Measurements from ENCODE around the gene KRTAP6-2.

Gene KRTAP6-2

DNA sequence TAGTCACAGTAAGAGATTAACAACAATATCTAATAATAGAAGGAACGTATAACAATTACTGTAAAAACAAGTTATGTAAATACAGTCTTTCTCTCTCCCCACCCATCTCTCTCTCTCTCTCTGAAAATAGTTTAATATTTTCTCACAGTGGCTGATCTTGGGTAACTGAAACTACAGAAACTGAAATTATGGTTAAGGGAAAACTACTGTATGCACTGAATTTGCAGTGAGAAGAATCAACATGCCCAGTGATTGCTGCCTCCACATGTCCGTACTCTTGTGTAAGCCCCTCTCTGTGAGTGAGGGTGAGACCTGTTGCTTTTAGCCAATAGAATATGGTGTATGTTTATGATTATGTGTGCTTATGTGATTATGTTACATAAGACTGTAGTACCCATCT, 13.4 kb upstream of the KRTAP6-2 start:
- H3K4me3 ChIP-seq (ENCODE audit: low read depth, low read length), result no peak overlapping the region
- no peak for DNase-seq (ENCODE audit: low read depth)
- TF ChIP-seq, protein P1, sequence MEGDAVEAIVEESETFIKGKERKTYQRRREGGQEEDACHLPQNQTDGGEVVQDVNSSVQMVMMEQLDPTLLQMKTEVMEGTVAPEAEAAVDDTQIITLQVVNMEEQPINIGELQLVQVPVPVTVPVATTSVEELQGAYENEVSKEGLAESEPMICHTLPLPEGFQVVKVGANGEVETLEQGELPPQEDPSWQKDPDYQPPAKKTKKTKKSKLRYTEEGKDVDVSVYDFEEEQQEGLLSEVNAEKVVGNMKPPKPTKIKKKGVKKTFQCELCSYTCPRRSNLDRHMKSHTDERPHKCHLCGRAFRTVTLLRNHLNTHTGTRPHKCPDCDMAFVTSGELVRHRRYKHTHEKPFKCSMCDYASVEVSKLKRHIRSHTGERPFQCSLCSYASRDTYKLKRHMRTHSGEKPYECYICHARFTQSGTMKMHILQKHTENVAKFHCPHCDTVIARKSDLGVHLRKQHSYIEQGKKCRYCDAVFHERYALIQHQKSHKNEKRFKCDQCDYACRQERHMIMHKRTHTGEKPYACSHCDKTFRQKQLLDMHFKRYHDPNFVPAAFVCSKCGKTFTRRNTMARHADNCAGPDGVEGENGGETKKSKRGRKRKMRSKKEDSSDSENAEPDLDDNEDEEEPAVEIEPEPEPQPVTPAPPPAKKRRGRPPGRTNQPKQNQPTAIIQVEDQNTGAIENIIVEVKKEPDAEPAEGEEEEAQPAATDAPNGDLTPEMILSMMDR (IDR thresholded peaks at IDR 0.05; ENCODE audit: control insufficient read depth, extremely low read depth, insufficient read depth), result no peak

DNA sequence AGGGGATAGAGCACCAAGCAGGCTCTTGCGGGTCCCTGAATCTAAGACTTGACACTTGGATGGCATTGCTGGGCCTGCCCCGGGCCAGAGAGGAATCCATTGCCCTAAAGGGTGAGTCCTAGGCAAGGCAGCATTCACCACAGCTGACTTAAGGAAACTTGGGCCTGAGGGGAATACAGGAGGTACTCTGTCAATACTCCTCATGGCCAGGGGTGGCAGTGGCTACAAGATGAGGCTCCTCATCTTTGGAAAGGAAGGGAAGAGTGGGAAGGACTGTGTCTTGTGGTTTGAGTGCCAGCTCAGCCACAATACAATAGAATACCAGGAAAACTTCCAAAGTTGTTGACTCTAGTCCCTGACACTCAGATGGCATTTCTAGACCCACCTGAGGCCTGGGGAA, 7.3 kb upstream of the KRTAP6-2 start:
- H3K4me3 ChIP-seq (ENCODE audit: low read depth, low read length), result no peak overlapping the region
- TF ChIP-seq, protein P1 (IDR thresholded peaks at IDR 0.05; ENCODE audit: control insufficient read depth, extremely low read depth, insufficient read depth), result no peak
- no peak for DNase-seq (ENCODE audit: low read depth)

DNA sequence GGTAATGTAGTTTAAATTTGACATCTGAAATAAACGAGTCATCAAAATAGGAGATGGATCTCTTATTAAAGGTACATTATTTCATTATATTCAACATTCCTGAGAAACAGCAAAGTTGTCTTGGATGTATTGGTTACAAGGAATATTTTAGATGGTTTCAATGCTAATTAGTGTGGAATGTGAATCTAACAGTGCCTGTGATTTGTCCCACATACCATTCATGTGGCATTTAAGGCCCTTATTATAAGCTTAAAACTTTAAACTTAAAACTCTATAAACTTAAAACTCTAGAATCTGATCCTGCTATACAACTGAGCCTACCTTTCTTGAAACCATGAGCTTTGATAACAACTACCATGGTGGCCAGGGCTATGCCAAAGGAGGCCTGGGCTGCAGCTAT, 2.1 kb upstream of the KRTAP6-2 start, which contains the start of gene KRTAP22-1:
KRTAP22-1 (plus strand) TSS at position 301 of the 400 bp plus-strand sequence.
- TF ChIP-seq, protein P1 (IDR thresholded peaks at IDR 0.05; ENCODE audit: control insufficient read depth, extremely low read depth, insufficient read depth), result no peak
- no peak for DNase-seq (ENCODE audit: low read depth)
- no peak within 1 kb of the TSS for H3K4me3 ChIP-seq (ENCODE audit: low read depth, low read length)

DNA sequence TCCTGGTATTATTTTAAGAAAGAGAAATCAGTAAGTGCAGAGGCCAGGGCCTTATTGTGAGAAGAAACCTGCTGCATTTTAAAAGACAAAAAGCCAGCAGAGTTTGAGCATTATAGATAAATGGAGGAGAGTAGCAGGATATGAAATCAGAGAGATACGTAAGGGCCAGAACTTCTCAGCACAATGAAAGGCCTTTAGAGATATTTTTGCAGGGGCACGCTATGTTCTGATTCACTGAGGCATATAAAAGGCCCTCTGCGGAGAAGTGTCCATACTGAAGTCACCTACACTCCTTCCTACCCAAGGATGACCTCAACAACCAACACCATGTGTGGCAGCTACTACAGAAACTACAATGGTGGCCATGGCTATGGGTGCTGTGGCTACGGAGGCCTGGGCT, 6.6 kb downstream of the KRTAP6-2 start, which contains the start of gene KRTAP6-3:
KRTAP6-3 (plus strand) TSS at position 301 of the 400 bp plus-strand sequence; CDS start at position 307, 6 bp downstream.
- TF ChIP-seq, protein P1 (IDR thresholded peaks at IDR 0.05; ENCODE audit: control insufficient read depth, extremely low read depth, insufficient read depth), result no peak
- no peak within 1 kb of the TSS for H3K4me3 ChIP-seq (ENCODE audit: low read depth, low read length)

DNA sequence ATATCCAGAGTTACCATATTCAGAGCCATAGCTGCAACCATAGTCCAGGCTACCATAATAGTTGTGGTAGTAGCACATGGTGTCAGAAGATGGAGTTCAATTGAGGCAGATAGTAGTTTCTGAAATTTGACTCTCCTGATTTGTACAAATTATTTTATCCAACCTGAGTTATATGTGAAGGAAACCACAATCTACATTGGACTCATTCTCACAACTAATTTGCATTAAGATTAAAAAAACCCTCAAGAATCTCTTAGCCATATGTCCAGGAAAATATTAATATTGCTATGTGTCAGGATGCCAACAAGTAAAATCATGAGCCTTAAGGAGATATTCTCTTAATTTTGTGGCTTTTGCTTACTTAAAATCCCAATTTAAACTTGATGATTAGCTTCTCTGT, 8.4 kb downstream of the KRTAP6-2 start, which contains the start of gene KRTAP22-2:
KRTAP22-2 (minus strand) TSS at position 101 of the 400 bp plus-strand sequence.
- no peak for DNase-seq (ENCODE audit: low read depth)
- no peak within 1 kb of the TSS for H3K4me3 ChIP-seq (ENCODE audit: low read depth, low read length)
- TF ChIP-seq, protein P1 (IDR thresholded peaks at IDR 0.05; ENCODE audit: control insufficient read depth, extremely low read depth, insufficient read depth), result no peak

More for the DNA sequence above, 6.6 kb downstream of the KRTAP6-2 start, which contains the start of gene KRTAP6-3:
- no peak for DNase-seq (ENCODE audit: low read depth)

DNA sequence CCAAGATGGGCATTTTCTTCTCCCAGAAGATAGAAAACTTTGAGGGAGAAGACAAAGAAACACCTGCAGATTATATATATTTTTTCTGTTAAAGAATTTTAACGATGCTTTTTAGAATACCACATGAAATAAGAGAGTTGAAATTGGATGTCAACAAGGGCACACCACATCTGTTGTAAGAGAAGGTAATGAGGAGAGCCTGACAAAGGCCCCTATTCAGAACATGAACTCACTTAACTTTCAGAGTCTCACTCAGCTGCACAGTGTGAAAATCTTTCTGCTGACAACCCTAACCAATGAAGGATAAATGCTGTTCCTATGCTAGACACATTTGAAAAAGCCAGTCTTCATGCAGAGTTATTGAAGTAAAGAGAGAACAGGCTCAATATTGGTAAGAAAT, 15.8 kb downstream of the KRTAP6-2 start:
- TF ChIP-seq, protein P1 (IDR thresholded peaks at IDR 0.05; ENCODE audit: control insufficient read depth, extremely low read depth, insufficient read depth), result no peak
- no peak for DNase-seq (ENCODE audit: low read depth)
- no peak overlapping the region for H3K4me3 ChIP-seq (ENCODE audit: low read depth, low read length)

DNA sequence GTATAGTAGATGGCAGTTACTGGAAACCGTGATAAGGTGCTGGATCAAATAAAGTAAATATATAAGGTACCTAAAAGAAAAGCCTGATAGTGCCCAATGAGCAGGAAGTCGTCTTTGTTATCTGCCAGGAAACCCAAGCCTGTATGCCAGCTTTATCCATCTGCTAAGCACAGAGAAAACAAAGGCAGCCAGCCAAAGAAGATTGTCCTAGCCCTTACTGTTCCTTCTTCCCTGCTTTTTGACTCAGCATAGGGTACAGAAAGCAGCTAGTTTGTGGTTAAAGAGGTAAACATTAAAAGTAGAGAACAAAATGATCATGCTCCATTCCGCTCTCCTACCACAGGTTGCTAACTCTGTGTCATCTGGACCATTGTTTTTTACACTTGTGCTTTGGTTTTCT, 18.6 kb downstream of the KRTAP6-2 start:
- peak; percentile 96 for DNase-seq (ENCODE audit: low read depth)
- TF ChIP-seq, protein P1 (IDR thresholded peaks at IDR 0.05; ENCODE audit: control insufficient read depth, extremely low read depth, insufficient read depth), result no peak
- no peak overlapping the region for H3K4me3 ChIP-seq (ENCODE audit: low read depth, low read length)
